ENCODE measurements around the gene ZWILCH. TPM values are rescaled to one million over a fixed set of nuclear protein-coding genes. Genes with fewer than 3 reads are reported as not detected.

Gene ZWILCH
- total RNA-seq, 2 donors from 2014 or later, result 3.0 to 8.4 TPM

GRCh38 chr15:66598095-66598815 lies 93.1 kb downstream of the ZWILCH start:
- H3K27me3 ChIP-seq (replicated peaks; ENCODE audit: insufficient read depth), result no peaks in the 10 kb centered on the region
- DNase-seq (ENCODE audit: low spot score) (no peak), ATAC-seq (ENCODE audit: insufficient number of reproducible peaks, low FRiP score, low read depth) (no peak)
- no peak overlapping the region for H3K4me3 ChIP-seq
- no peak for TF ChIP-seq CTCF (IDR thresholded peaks at IDR 0.05)
- H3K36me3 ChIP-seq, result no peaks in the 10 kb centered on the region
- H3K4me1 ChIP-seq (ENCODE audit: control insufficient read depth in 1 of 2, low read depth in 2 of 2), result no peaks in the 10 kb centered on the region
- no peak overlapping the region for H3K27ac ChIP-seq
- no peaks in the 10 kb centered on the region for H3K9me3 ChIP-seq

Other genes with a start within 250 kb of the ZWILCH start
- 10 to 100 TPM; 36.8 to 45.1 TPM for gene DIS3L, start 211.8 kb upstream of the ZWILCH start, total RNA-seq
- gene TIPIN, start 148.6 kb upstream of the ZWILCH start, total RNA-seq, result 10 to 100 TPM in 1 of 2 donors, 1 to 10 TPM in 1; 2.8 to 13.1 TPM
- 10 to 100 TPM; 58.7 to 62.3 TPM for gene MAP2K1, start 118.4 kb upstream of the ZWILCH start, total RNA-seq
- 10 to 100 TPM; 30.3 to 38.1 TPM for gene SNAPC5, start 7.6 kb upstream of the ZWILCH start, total RNA-seq
- gene RPL4, start 471 bp upstream of the ZWILCH start, total RNA-seq, result 1,000 to 10,000 TPM; 1,880 to 3,413 TPM
- not detected for gene LCTL, start 60.7 kb downstream of the ZWILCH start, total RNA-seq
- 100 to 1,000 TPM in 1 of 2 donors, 10 to 100 TPM in 1; 73.3 to 113 TPM for gene SMAD6, start 196.9 kb downstream of the ZWILCH start, total RNA-seq